Hypothalamus (tissue), 51 donors: ENCODE measurements around the gene INSIG2.

Experiments used
- DNase-seq, 51 donors: peaks; one replicate each; lab custom pipeline; 2025; lab: John Stamatoyannopoulos, UW

The INSIG2 gene

DNA sequence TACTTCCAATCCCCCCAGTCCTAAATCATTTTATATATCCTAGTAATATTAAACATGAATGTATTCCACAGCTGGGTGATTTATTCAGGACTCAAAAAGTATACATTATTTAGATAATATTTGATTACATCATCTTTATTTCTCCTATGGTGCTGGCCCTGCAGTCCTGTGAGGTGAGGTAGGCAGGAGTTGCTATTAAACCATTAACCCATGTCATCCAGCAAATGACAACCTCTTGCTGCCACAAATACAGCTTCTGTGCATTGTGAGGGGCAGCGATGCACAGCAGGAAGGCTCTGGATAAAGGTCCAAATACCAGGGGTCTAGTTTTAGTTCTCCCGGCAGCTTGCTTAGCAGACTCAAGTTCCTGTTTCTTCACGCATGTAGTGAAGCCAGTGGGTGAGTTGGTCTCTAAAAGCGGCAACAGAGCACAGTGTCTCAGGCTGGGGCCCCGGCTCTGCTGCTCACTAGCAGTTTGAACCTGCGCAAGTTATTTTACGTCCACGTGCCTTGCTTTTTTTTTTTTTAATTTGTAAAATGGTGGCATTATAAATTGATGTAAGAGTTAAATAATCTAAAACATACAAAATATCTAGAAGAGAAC lies 36.1 kb downstream of the INSIG2 start:
- DNase-seq, result peak in 9 of 51 donors; percentile 1 to 13 (median 4)

DNA sequence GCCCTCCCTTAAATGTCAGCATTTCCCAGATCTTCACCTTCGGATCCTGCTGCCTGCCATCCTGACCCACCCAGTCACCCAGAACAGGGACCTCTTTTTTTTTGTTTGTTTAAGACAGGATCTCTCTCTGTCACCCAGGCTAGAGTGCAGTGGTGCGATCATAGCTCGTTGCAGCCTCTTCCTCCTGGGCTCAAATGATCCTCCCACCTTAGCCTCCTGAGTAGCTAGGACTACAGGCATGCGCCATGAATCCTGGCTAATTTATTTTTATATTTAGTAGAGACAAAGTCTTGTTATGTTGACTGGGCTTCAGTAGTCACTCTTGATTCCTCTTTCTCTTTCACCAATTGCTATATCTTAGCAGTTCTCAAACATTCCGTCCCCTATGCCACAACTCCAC lies 39.0 kb downstream of the INSIG2 start:
- no peak for DNase-seq

DNA sequence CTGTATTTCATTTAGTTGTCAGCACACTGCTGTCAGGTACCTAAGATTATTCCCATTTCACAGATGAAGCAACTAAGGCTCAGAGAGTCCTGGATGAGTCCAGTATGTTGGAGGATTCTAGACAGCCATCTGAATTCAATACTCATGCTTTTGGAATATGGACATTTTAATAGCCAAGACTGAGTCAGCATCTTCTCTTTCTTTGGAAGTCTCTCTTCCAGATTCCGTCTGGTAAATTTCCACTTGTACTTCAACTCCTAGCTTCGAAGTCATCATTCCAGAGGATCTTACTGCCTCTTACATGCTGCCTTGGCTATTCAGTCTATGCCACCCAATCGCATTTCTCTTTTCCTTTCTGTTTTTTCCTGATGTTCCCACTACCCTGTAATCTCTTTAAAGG lies 40.6 kb downstream of the INSIG2 start:
- DNase-seq, result no peak

DNA sequence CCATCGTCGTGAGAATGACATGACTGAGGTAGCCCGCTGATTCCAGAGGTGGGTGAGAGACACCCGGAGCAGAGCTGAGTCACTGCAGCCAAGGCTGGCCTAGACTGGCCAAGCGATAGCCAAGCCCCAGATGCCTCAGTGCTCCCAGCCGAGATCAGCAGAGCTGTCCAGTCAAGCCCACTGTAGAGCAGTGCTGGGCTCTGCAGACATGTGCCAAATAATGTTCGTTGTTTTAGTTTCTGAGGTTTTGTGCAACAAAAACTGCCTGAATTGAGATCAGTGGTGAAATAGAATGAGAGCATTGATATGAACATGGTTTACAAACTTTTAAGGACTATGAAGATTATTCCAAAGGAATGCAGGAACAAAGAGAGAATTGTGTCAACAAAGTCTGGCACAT lies 42.1 kb downstream of the INSIG2 start:
- no peak for DNase-seq

DNA sequence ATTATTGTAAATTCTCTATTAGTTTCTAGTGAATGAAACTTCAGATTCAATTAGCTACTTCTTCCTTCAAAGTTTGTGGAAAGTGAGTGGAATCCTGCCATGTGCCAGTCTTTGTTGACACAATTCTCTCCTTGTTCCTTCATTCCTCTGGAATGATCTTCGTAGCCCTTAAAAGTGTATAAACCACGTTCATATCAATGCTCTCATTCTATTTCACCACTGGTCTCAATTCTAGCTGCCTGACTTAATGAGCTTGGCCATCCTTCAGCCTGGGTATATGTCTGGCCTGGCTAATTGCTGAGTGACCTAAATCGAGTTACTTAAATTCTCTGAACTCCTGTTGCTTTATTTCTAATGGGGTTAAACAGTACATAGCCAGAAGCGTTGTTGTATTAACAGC lies 43.5 kb downstream of the INSIG2 start:
- no peak for DNase-seq

DNA sequence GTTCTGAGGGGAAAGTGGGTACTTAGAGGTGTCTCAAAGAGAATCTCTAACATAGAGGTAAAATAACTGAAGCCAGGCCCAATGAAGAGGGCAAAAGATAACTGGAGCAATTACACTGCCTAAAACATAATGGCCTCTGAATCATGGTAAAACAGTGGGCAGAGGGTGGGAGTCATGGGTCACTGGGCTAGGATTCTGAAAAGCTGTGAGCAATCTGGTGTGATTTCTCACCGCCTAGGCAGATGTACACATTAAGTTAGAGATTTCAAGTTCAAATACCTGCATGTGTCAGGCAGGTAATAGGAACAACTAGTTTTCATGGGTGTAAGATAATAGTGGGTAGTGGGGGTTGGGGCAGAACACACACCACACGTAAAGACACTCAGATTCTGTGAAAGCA lies 45.6 kb downstream of the INSIG2 start:
- no peak for DNase-seq

DNA sequence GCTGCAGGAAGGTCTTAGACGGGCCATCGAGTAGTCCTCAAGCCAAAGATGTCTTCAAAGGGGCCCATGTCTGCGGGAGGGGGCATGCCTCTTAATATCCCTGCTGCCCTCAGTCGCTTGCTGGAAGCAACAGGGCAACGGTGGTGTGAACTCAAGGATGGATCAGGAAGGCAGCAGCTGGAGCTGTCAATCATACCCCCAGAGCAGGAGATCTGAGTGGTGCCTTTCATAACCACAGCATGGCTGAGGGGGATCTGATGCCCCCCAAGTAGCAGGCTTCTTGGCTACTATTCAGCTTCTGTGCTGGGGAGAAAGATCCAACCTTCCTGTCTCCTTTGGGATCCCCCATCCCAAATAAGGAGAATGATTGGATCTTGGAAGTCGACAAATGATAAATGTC lies 46.4 kb downstream of the INSIG2 start:
- DNase-seq, result no peak

DNA sequence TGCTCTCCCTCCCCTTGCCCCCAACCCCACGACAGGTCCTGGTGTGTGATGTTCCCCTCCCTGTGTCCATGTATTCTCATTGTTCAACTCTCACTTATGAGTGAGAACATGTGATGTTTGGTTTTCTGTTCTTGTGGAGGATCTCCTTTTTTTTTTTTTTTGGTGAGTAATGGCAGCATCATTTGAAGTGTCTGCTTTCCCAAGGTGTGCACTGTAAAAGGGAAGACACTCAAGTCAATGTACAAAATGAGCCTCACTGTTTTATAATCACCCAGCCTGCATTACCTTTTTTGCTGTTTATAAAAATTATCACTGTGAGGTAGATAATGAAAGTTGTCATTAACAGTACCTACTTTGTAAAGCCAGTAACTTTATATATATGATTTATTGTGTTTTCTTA lies 56.9 kb downstream of the INSIG2 start:
- no peak for DNase-seq

DNA sequence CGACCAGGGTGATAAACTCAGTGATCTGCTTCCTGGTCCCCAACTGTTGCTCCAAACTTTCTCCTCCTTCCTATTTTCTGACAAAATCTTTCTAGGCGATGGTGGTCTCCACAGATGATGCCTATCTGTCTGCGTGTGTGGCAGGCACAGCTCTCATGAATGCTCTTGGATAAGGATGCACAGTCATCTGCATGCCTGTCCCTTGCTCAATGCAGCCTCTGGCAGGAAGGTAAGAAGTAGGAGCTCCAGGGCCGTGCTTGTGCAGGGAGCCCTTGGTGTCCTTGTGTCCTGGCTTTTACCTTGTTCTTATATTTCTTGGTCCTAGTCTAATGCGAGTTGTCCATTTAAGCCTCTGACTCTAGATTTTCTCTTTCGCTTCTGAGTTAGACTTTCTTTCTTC lies 57.5 kb downstream of the INSIG2 start:
- no peak for DNase-seq

DNA sequence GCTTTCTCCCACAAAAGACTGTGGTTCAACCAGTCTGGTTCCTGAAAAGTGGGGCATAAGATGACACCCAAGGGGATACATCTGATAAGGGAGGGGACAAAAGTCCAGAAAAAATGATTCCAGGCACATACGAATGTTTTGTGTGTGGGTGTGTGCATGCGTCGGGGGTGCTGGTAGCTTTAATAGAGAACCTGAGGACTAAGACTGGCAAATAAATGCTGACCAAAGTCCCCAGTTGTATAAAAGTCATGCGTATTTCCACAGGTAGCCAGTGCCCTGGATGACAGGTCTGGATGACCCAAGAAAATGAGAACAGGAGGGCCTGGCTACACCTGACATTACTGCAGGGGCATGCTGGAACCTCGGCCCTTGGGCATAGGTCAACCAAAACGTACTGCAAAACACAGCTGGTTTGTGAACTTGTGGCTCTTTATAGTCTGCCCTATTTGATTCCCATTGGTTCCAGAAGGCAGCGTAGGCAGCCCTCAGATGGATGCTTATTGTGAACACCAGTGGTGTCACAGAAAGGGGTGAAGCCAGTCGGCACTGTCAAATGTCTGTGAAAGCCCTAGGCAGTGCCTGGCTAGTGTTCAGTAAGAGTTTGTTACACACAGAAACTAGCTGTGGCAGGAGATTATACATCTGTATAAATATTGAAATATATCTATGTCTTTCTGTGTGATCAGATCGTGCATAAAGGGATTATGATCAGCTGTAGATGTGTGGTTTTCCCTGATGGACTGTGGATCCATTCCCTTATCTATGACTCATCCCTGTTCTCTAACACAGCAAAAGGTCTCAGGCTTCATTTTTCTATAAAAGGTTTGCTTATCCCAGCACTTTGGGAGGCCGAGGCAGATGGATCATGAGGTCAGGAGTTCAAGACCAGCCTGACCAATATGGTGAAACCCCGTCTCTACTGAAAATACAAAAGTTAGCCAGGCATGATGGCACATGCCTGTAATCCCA lies 58.3 kb downstream of the INSIG2 start:
- no peak for DNase-seq

DNA sequence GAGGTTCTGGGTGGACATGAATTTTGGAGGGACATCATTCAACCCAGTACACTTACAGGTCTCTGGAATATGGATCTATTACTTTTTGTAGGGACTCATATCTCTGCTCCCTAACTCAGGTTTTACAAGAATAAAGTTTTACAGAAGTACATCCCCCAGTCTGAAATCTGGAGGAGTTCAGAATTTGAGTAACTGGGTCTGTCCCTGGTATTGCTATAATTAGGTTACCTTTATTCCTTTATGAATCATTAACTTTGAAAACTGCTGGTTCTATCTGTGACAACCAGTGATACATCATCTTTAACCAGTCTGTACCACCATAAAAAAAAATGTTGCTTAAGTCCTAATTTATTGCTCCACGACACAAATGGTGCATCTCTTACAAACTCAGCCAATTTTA lies 59.9 kb downstream of the INSIG2 start:
- no peak for DNase-seq

DNA sequence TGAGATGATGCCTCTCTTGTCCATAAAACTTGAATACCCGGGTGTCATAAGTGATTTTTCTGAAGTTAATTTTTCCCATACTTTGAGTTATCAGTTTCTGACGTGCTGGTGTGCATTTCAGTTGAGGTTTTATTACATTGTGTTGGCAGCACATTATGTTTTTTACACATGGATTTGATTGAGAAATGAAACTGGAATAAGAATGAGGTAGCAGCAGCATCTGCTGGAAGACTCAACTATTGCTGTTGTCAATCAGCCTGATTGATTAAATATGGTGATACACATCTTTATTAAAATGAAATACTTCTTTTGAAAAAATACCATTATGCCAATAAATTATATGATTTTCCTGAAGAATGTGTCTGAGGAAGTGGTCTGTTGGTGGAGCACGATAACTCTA lies 60.5 kb downstream of the INSIG2 start:
- no peak for DNase-seq

DNA sequence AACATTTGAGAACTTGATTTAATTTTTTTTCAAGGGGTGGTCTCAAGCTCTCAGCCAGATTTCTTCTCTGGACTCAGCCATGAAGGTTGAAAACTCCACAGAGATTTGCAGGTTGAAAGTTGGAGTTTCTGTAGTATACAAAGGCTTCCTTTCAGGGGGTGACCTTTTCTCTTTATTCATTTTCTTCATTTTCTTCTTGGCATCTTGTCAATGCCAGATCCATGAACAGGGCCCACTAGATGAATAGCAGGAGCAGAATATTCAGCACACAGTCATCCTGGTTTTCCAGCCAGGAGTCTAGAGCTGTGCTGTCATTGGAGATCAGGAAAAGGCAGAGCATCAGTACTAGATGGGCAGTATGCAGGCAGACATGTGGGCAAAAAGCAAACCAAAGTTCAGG lies 62.0 kb downstream of the INSIG2 start:
- no peak for DNase-seq

DNA sequence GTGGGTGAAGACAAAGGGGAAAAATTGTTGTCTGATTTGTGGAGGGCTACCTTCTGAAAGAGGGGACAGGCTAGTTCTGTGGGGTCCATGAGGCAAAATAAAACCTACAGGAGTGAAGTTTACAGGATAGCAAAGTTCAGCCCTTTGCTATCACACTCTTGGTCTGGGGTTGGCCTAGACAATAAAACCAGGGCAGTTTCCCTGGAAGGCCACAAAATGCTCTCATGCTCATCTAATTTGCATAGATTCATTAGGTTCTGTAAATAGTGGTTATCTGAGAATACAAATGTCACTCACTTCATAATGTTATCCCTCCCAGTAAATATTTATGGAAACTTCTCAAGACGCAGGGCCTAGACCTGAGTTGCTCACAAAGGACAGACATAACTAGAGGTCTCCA lies 63.6 kb downstream of the INSIG2 start:
- no peak for DNase-seq

DNA sequence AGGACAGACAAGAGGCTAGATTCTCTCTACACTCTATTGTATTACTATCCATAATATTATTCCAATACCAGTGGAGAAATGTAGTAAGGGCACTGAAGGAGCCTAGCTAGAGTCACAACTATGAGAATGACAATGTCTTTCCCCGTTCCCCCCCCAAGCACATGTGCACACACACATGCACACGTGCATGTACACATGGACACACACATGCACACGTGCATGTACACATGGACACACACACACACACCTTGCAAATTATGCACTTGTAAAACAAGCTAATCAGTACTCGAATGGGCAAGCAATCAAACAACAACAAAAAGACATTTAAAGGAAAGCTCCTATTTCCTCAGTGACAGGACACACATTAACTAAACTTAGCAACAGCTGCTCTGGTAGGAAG lies 65.2 kb downstream of the INSIG2 start:
- DNase-seq, result no peak

DNA sequence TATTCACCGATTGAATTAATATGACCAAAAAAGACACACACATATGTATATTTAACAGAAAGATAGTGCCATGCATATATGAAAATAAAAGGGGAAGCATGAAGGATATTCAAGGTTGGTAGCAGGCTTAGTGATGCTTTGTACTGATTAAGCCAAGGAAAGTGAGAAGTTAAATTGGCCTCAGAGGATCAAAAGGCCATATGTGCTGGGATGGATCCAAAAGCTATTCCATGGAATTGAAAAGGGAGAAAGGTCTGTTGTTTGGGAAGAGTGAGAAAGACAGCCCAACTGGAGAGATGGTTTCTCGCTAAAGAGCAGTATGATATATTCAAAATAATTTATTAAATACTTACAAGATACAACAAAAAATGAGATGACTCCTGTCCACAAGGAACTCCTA lies 65.9 kb downstream of the INSIG2 start:
- no peak for DNase-seq
